HepG2 (cell line): ENCODE data around the gene PARP8.

Experiments
- EP300 ChIP-seq, 3 experiments: sonication (generic) in 1 of 3; formaldehyde crosslinking in 1 of 3; IDR thresholded peaks; 2 replicates each; pipeline versions ENCODE4 v1.5.1 to v1.6.1; 2011 to 2020; ENCODE audit warnings: low read depth in 2 of 3, low read length in 2 of 3, borderline replicate concordance in 1 of 3, improper control_type of control experiment in 1 of 3, mild to moderate bottlenecking in 1 of 3, missing genetic modification reagents in 1 of 3, moderate library complexity in 1 of 3
- HNRNPUL1 ChIP-seq: fragments of 200-400 bp; formaldehyde crosslinking; IDR thresholded peaks from 2 replicates; pipeline ENCODE4 v1.6.1; 2017; ENCODE audit warnings: low read depth, mild to moderate bottlenecking, low read length, moderate library complexity
- MTA3 ChIP-seq: sonication (generic); formaldehyde crosslinking; IDR thresholded peaks from 2 replicates; pipeline ENCODE4 v1.4.0; 2020; ENCODE audit warnings: missing genetic modification reagents
- SNAPC2 ChIP-seq: sonication (generic); formaldehyde crosslinking; IDR thresholded peaks from 2 replicates; pipeline ENCODE4 v1.8.1; 2022; ENCODE audit warnings: mild to moderate bottlenecking, missing genetic modification reagents
- SP1 ChIP-seq, 2 experiments: fragments of 450-650 bp in 1 of 2; sonication (generic) in 1 of 2; formaldehyde crosslinking in 1 of 2; IDR thresholded peaks; 2 replicates each; pipeline versions ENCODE4 v1.4.0 to v1.6.1; 2016 to 2020; ENCODE audit warnings: missing genetic modification reagents in 1 of 2
- SRSF4 ChIP-seq: fragments of 200-400 bp; formaldehyde crosslinking; IDR thresholded peaks from one replicate; pipeline ENCODE4 v1.6.1; 2018; ENCODE audit warnings: mild to moderate bottlenecking, low read depth, low read length, moderate library complexity; ENCODE audit not compliant: poor library complexity, severe bottlenecking
- ZNF484 ChIP-seq: sonication (generic); formaldehyde crosslinking; IDR thresholded peaks from 2 replicates; pipeline ENCODE4 v1.5.1; 2020; ENCODE audit warnings: mild to moderate bottlenecking, low read depth, missing genetic modification reagents, borderline replicate concordance
- TF ChIP-seq, protein P1 (sequence below): sonication (generic); formaldehyde crosslinking; IDR thresholded peaks from 2 replicates; pipeline ENCODE4 v1.4.0; 2020; ENCODE audit warnings: missing genetic modification reagents, borderline replicate concordance
- TF ChIP-seq, protein P2 (sequence below): sonication (generic); formaldehyde crosslinking; IDR thresholded peaks from 2 replicates; pipeline ENCODE4 v1.5.0; 2020; ENCODE audit warnings: mild to moderate bottlenecking, missing genetic modification reagents, moderate library complexity
- TF ChIP-seq, protein P3 (sequence below): IDR thresholded peaks from 2 replicates; pipeline ENCODE4 v1.6.1; 2016; ENCODE audit warnings: missing biosample characterization, missing genetic modification reagents, low read depth
- TF ChIP-seq, protein P4 (sequence below): sonication (generic); formaldehyde crosslinking; conservative IDR thresholded peaks from 2 replicates; pipeline ENCODE4 v1.4.0; 2020; ENCODE audit warnings: missing genetic modification reagents

DNA sequence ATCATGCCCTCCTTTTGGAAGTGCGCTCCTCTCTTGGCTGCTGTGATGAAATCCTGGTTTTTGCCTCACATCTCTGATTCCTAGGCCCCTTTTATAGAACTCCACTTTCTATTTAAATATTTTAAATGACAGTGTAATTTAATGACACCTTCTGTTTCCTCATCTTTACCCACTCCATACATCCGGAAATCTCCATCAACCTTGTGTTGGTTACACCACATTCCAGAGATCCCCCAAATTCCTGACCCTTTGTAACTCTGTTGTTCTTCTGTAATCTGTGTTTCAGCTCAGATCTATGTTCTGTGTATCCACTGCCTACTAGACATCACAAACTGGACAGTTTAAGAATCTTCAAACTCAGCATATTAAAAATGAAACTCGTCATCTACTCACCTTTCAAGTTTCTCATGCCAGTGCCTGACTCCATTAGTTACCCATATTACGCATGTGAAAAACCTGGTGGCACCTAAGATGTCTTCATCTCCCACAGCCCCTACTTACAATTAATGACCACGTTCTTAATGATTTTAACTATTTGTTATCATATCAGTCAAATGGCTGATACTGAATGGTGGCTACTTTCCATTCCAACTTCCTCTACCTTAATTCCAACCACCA lies 25.1 kb downstream of the PARP8 start:
- TF ChIP-seq, protein P1, sequence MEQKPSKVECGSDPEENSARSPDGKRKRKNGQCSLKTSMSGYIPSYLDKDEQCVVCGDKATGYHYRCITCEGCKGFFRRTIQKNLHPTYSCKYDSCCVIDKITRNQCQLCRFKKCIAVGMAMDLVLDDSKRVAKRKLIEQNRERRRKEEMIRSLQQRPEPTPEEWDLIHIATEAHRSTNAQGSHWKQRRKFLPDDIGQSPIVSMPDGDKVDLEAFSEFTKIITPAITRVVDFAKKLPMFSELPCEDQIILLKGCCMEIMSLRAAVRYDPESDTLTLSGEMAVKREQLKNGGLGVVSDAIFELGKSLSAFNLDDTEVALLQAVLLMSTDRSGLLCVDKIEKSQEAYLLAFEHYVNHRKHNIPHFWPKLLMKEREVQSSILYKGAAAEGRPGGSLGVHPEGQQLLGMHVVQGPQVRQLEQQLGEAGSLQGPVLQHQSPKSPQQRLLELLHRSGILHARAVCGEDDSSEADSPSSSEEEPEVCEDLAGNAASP (CRISPR knock-in tag) = no peak
- TF ChIP-seq, protein P2, sequence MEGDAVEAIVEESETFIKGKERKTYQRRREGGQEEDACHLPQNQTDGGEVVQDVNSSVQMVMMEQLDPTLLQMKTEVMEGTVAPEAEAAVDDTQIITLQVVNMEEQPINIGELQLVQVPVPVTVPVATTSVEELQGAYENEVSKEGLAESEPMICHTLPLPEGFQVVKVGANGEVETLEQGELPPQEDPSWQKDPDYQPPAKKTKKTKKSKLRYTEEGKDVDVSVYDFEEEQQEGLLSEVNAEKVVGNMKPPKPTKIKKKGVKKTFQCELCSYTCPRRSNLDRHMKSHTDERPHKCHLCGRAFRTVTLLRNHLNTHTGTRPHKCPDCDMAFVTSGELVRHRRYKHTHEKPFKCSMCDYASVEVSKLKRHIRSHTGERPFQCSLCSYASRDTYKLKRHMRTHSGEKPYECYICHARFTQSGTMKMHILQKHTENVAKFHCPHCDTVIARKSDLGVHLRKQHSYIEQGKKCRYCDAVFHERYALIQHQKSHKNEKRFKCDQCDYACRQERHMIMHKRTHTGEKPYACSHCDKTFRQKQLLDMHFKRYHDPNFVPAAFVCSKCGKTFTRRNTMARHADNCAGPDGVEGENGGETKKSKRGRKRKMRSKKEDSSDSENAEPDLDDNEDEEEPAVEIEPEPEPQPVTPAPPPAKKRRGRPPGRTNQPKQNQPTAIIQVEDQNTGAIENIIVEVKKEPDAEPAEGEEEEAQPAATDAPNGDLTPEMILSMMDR (CRISPR knock-in tag) = no peak
- no peak for TF ChIP-seq EP300 (IDR thresholded peaks at IDR 0.05; ENCODE audit: low read depth in 2 of 2, low read length in 2 of 2)
- TF ChIP-seq EP300 (CRISPR knock-in tag; IDR thresholded peaks at IDR 0.05; ENCODE audit: borderline replicate concordance) = no peak
- no peak for TF ChIP-seq SRSF4
- no peak for TF ChIP-seq HNRNPUL1
- no peak for TF ChIP-seq ZNF484
- TF ChIP-seq, protein P3, sequence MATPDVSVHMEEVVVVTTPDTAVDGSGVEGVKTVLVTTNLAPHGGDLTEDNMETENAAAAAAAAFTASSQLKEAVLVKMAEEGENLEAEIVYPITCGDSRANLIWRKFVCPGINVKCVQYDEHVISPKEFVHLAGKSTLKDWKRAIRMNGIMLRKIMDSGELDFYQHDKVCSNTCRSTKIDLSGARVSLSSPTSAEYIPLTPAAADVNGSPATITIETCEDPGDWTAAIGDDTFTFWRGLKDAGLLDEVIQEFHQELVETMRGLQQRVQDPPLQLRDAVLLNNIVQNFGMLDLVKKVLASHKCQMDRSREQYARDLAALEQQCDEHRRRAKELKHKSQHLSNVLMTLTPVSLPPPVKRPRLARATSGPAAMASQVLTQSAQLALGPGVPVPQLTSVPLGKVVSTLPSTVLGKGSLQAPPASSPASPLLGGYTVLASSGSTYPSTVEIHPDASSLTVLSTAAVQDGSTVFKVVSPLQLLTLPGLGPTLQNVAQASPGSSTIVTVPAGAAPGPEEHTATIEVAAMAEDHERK (CRISPR knock-in tag) = no peak
- TF ChIP-seq SNAPC2 (CRISPR knock-in tag) = no peak
- no peak for TF ChIP-seq MTA3 (CRISPR knock-in tag)
- no peak for TF ChIP-seq SP1 (IDR thresholded peaks at IDR 0.05)
- TF ChIP-seq SP1 (CRISPR knock-in tag; IDR thresholded peaks at IDR 0.05) = no peak
- TF ChIP-seq, protein P4, sequence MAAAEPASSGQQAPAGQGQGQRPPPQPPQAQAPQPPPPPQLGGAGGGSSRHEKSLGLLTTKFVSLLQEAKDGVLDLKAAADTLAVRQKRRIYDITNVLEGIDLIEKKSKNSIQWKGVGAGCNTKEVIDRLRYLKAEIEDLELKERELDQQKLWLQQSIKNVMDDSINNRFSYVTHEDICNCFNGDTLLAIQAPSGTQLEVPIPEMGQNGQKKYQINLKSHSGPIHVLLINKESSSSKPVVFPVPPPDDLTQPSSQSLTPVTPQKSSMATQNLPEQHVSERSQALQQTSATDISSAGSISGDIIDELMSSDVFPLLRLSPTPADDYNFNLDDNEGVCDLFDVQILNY (CRISPR knock-in tag) = no peak
